H1 (cell line): ENCODE results near the gene BSN. TPM values are rescaled to one million over a fixed set of nuclear protein-coding genes. Genes with fewer than 3 reads are reported as not detected.

ENCODE experiments used
- CHD1 ChIP-seq: IDR thresholded peaks from 2 replicates; pipeline ENCODE4 v1.6.1; 2012; ENCODE audit warnings: low read depth, low read length, improper control_type of control experiment
- JUN ChIP-seq: IDR thresholded peaks from 2 replicates; pipeline ENCODE4 v1.6.1; 2011; ENCODE audit warnings: low read depth, mild to moderate bottlenecking, improper control_type of control experiment, low read length
- KDM1A ChIP-seq: fragments of 200-600, 300-600 bp; sonication (generic); IDR thresholded peaks from 2 replicates; pipeline ENCODE4 v1.7.1; 2016; ENCODE audit warnings: mild to moderate bottlenecking, low read length, borderline replicate concordance
- SP1 ChIP-seq: IDR thresholded peaks from 2 replicates; pipeline ENCODE4 v1.6.1; 2011; ENCODE audit warnings: low read depth, low read length
- polyA plus RNA-seq, 7 experiments: library from polyadenylated mRNA; depleted of rRNA in 3 of 7; stranded (reverse) in 5 of 7; unstranded in 2 of 7; fragments of >200 nt in 5 of 7; fragments of 200-250 nt in 2 of 7; gene quantifications; 1 replicate in 5 of 7; 2 replicates in 1 of 7; 4 replicates in 1 of 7; pipeline versions ENCODE4 v1.2.1 to v1.2.3, GENCODE V29; 2011 to 2013; ENCODE audit warnings: missing spikeins in 2 of 7, mixed read lengths in 2 of 7
- total RNA-seq: library from RNA; stranded (reverse); fragmentation: NEBNext Ultra II Directional; extraction: Animal tissue kit (Norgen Biotek cat#: 25700); gene quantifications from 2 replicates; pipeline ENCODE4 v1.2.1, GENCODE V29; 2021
- TF ChIP-seq, protein P1 (sequence below): IDR thresholded peaks from 2 replicates; pipeline ENCODE4 v1.6.1; 2011; ENCODE audit warnings: low read depth, mild to moderate bottlenecking, low read length; ENCODE audit not compliant: insufficient read depth

BSN gene
- total and polyA plus RNA-seq, 2 of the 8 experiments (the other 6 are each of a cell fraction or from before 2014, with no cell fraction given): 0.60 to 3.0 TPM

DNA sequence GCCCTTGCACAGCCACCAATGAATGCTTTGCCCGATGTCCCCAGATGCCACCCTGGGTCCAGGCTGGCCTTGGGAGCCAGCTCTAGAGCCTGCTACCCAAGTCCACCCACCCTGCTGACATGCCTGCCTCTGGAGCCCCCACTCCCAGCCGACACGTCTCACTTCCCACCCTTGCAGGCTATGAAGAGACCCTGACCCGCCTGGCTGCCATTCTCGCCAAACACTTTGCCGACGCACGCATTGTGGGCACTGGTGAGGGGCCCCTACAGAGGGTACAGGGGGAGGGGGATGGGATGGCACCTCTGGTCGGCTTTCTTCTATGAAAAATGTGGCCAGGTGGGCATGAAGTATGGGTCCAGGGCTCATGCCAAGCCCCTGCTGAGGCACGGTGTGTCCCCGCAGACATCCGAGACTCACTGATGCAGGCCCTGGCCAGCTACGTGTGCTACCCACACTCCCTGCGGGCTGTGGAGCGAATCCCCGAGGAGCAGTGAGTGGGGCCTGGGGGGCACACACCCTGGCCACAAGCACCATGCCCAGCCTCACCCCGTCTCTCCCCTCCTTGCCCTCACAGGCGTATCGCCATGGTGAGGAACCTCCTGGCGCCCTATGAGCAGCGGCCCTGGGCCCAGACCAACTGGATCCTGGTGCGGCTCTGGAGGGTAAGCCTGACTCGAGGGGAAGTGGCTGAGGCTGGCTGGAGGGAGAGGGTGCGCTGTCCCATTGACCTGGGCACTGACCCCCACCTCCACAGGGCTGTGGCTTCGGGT is 159.2 kb downstream of the BSN start (continued):
- TF ChIP-seq CHD1 (no peak), KDM1A (no peak), JUN (no peak), SP1 (no peak)
- TF ChIP-seq, protein P1, sequence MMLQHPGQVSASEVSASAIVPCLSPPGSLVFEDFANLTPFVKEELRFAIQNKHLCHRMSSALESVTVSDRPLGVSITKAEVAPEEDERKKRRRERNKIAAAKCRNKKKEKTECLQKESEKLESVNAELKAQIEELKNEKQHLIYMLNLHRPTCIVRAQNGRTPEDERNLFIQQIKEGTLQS: no peak
